GM21526 (cell line): ENCODE results near the gene CHMP4A.

ENCODE experiments used
- ATAC-seq: cut with Tn5 transposase; IDR thresholded peaks from one replicate; pipeline ENCODE4 v1.9.1; 2021; ENCODE audit warnings: moderate library complexity; ENCODE audit not compliant: unreplicated experiment, low FRiP score

CHMP4A gene

DNA sequence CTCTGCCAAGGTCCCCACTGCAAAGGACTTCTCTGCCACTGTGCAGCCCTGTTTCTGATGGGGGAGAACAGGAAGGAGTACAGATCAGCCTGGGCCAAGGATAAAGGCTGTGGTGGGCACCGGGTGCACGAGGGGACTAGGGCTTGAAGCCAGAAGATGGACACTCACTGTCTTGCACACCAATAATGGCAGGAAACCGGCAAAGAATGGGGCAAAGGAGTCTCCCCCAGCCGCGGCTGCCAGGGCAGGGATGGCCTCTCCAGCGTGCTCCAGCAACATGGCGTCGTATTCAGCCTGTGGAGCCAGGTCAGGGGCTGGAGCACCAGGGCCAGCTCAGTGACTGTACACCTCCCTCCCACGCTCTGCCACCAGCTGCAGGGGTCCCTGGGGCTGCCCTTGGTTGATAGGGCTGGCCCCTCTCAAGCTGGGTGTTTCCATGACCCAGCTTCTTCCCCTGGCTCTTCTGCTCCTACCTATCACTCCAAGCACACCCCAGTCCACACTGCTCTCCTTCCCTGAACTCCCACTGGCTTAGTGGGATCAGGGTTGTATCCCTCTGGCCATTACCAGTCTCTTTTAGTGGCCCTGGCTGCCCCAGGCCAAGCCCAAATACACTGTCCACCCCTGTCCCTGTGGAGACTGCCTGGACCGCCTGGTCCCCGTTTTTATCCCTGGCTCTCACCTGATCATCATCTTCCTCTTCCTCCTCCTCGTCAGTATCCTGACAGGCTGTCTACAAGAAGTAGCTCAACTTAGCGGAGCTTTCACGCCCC lies 31.0 kb downstream of the CHMP4A start:
- ATAC-seq, result no peak

DNA sequence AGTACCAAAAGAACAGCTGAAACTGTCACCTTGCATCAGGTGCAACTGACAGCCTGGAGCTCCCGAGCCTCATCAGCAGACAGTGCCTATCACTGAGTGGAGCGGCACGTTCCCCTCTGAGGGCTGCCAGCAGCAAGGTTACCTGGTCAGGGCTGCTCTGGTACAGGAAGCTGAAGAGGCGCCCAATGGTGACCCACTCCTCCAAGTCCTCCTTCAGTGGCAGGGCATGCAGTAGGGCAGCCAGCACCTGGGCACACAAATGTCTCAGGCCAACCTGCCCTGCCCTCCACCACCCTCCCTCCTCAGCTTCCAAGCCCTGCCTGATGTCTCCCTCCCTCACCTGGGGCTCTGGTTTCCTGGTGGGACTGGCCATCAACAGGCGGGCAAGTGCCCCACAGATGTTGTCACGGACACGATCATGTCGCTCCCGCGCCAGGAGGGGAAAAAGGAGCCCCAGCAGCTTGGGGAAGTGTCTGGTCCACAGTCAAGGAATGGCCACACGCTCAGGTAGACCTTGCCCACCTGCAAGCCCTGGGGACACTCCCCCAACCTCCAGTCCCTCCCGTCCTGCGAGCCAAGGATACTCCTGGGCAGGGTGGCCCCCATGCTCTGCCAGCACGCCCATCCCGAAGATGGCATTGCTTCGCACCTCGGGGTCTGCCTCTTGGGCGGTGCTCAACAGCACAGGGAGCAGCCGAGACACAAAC lies 31.8 kb downstream of the CHMP4A start:
- no peak for ATAC-seq

DNA sequence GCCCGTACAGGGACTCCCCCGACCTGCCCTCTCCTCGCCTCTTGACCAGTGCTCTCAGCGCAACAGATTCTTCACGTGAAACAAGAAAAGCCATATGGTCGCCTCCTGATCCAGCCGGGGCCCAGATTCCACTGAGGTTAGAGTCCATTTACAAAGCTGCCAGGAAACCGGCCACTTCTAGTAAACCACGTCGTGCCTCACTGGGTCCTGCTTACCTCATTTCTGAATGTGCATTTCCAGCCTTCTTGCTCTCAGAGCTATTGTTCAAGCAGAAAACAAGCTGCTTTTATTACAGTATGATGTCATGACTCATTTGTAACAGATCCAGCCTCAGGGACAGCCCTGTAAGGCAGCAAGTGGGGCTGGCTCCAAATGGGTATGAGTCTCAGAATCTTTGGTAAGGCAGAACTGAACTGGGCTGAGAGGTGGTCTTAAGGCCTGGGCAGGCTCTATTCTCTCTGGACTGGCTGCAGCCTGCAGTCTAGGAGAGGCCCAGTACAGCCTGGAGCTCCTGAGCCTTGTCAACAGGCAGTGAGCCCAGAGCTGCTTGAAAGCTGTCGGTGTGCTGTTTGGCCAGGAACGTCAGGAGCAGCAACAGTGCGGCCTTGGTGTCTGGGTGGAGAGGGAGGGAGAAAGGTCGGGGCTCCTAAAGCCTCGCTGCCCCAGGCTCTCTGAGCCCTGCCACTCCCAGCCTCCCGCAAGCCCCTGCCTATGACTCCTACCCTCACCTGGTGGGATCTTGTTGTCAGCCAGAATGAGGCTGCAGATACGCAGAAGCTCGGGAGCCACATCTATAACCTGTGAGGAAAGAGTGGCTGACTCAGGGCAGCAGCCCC lies 33.1 kb downstream of the CHMP4A start:
- no peak for ATAC-seq

DNA sequence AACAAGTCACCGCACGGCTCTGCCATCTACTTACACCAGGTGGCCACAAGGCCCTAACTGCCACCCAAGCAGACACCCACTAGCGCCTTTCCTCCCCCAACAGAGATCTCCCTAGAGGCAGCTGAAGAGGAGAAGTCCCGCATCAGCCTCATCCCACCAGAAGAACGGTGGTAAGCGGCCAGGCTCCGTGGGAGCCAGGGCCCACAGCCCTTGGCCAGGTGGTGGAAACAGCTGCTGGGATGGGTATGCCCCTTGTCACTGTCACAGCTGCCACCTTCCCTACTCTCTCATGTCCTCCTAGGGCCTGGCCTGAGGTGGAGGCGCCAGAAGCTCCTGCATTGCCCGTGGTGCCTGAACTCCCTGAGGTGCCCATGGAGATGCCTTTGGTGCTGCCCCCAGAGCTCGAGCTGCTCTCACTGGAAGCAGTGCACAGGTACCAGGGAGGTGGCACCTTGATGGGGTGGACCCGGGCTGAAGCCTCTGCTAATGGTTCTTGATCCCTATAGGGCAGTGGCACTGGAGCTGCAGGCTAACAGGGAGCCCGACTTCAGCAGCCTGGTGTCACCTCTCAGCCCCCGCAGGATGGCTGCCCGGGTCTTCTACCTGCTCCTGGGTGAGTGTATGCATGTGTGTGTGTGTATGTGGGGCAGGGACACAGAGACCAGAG lies 33.9 kb downstream of the CHMP4A start:
- no peak for ATAC-seq

DNA sequence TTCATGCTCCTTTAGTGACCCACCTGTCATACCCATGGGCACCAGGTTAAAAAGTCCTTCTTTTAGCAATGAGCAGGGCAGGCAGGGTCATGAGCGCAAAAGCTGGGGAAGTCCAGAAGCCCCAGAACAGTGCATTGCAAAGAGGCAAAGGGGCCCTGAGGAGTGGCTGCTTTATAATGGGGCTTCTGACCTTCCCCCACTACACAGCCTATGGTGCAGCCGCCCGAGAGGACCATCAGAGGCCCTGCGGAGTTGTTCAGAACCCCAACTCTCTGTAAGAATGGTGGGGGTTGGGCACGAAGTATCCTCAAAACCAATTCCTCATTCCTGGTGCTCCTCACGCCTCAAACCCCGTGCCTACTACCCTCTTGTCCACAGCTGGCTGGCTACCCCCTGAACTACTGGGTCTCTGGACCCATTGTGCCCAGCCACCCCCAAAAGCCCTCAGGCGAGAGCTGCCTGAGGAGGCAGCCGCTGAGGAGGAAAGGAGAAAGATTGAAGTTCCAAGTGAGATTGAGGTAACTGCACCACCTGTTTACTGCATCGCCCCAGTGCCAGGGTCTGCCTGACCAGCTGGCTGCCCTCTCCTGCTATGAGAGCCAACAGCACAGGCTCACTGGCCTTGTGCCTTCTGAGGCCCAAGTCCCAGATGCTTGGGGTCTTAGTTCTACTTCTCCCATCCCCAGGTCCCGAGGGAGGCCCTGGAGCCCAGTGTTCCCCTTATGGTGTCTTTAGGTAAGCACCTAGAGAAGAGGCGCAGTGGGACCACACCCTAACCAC lies 34.7 kb downstream of the CHMP4A start:
- ATAC-seq, result no peak

DNA sequence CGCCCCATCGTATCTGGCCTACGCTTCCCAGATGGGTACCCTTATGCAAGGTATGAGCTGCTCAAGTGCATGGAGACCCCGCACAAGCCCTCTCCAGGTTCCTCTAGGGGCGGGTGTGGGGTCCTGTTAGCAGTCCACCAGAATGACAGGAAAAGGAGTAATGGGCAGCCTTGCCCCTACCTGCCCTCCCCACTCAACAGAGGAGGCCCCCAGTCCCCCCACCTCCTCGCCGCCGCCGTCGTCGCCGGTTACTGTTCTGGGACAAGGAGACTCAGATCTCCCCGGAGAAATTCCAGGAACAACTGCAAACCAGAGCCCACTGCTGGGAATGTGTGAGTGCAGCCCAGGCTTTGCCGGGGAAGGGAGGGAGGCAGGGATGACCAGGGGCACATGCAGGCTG lies 35.4 kb downstream of the CHMP4A start:
- ATAC-seq, result no peak

DNA sequence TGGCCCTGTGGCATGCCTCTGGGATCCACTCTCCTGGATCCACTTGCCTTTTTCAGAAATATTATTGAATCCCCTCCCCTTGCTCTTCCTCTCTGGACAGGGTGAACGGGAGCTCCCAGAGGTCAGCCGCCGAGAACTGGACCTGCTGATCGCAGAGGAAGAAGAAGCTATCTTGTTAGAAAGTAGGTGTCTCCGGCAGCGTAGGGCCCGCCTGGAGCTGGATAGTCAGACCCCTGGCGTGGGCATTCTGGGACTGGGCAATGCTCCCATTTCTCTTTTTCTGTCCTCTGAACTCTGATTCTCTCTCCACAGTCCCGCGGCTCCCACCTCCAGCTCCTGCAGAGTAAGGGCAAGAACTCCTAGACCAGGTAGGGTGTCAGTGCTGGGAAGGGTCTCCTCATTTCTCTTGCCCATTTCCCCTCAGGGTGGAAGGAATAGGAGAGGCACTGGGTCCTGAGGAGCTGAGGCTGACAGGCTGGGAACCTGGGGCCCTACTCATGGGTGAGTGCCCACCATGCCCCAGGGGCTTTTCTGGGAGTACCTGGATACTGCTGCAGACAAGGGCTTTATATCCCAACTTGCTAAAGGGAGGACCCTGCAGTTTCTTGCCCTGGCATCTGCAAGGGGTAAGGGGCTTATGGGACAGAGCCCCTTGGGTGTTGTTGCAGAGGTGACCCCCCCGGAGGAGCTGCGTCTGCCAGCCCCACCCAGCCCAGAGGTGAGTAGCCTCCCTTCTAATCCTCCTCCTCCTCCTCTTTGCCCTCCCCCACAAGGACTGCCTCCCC lies 36.1 kb downstream of the CHMP4A start:
- no peak for ATAC-seq

DNA sequence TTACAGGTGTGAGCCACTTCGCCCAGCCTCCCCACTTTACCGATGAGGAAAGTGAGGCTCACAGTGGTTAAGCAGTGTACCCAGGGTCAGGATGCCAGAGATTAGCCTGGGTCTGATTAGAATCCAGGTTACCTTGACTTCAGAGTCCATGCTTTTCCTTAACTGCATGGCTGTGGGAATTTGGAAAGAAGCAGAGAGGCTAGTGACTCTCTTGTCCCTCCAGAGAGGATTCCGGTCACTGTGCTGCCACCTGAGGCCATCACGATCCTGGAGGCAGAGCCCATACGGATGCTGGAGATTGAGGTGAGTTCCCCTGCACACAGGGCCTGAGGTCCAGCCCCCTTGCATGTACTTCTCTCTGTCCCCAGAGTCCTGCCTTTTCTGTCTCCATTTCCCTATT lies 36.7 kb downstream of the CHMP4A start:
- ATAC-seq, result no peak

DNA sequence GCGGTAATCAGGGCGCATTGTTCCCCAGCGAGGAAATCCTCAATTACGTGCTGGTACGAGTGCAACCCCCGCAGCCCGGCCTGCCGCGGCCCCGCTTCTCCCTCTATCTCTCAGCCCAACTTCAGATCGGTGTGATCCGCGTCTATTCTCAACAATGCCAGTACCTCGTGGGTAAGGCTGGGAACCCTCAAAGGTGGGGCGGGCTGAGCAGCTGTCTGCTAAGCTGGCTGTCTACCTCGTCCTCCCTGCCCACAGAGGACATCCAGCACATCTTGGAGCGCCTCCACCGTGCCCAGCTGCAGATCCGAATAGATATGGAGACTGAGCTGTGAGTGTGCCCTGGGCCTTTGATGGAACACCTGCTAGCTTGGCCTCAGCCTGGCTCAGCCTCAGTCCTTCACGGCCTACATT lies 40.4 kb downstream of the CHMP4A start:
- ATAC-seq, result no peak

DNA sequence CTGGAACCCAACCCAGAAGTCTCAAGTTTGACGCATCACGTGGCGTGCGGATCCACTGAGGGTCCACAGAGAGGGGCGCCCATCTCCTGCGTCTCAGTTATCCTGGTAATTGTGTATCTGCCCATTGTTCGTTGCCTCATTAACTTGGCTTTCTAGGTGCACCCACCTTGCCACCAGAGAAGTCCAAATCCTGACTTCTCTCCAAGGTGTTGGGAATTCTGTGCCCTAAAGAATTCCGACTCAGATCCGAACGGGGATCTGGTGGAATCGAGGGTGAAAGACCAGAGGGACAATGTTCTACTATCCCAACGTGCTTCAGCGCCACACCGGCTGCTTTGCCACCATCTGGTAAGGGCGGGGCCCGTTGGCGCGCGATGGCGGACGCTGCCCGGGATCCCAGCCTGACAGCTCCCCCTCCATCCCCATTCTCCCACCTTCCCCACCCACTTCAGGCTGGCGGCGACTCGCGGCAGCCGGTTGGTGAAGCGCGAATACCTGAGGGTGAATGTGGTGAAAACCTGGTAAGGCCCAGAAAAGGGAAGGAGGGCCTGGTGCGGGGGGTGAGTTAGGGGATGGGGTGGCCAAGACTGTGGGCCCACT lies 40.9 kb downstream of the CHMP4A start:
- ATAC-seq, result no peak

DNA sequence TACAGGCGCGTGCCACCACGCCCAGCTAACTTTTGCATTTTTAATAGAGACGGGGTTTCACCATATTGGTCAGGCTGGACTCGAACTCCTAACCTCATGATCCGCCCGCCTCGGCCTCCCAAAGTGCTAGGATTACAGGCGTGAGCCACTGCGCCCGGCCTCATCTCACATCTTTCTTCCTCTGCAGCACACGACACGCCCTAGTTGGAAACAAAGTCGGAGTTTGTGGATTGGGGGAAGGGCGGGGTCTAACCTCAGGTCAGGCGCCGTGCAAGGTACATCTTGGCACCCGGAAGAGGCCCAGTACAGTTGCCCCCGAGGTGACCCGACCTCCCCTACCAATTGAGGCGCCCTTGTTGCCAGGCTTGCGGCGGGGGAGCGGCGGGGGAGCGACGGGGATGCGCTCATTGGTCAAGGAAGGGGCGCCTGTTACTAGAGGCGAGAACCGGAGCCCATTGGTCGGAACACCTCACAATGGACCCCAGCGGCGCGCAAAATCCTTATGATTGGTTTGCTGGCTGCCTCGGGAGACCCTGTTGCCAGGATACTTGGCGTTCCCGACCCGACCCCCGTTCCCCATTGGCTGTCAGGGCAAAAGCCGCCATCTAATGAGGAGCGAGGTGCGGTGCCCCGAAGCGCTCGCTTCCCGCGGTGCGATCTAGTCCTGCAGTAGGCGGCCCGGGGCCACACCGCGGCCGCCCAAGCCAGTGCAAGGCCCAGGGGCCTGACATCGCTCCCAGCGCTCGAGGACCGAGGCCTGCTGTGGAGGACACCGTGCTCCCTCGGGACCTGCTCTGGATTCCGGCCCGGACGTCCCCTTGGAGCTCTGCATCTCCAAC lies 41.6 kb downstream of the CHMP4A start, which contains the start of gene REC8:
Gene REC8, plus strand, starts transcription at position 659 of the 839 bp plus-strand sequence. CDS start 473 bp downstream, outside the sequence.
- ATAC-seq, result peak; percentile 73

DNA sequence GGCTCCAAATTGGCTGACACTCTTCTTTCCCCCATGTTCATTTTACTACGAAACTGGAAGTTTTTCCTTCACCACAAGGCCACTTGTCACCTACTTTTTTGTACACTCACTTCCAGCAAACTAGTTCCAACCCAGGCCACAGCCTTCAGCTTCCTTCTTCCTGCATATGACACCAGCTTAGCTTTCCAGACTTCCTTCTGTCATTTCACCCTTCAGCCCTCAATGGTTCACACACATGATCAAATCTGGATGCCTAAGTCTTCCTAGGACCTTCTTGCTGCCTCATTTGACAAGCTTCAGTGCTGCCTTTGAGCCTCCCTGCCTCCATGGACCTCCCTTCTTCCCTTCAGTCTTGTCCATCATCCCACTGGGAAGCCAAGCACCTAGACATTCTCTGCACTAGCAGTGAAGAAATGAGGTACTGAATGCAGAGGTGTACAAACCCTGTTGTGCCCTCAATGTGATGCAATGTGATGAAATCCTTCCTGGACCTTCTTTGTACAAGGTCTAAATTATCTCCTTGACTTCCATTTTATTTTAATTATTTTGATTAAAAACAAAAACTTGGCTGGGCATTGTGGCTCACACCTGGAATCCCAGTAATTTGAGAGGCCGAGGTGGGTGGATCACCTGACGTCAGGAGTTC lies 45.7 kb downstream of the CHMP4A start:
- ATAC-seq, result no peak

DNA sequence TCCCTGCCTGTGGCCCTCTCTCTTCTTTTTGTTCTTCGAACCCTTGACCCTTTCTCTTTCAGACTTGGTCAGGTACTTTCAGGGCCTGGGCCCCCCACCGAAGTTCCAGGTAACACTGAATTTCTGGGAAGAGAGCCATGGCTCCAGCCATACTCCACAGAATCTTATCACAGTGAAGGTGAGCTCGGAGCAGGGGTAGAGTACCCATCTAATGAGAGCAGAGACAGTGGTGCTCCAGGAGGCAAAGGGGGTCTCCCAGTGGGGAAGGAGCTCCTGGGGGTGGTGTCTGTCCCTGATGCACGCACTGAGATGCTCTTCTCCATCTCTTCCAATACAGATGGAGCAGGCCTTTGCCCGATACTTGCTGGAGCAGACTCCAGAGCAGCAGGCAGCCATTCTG lies 47.5 kb downstream of the CHMP4A start:
- ATAC-seq, result no peak

DNA sequence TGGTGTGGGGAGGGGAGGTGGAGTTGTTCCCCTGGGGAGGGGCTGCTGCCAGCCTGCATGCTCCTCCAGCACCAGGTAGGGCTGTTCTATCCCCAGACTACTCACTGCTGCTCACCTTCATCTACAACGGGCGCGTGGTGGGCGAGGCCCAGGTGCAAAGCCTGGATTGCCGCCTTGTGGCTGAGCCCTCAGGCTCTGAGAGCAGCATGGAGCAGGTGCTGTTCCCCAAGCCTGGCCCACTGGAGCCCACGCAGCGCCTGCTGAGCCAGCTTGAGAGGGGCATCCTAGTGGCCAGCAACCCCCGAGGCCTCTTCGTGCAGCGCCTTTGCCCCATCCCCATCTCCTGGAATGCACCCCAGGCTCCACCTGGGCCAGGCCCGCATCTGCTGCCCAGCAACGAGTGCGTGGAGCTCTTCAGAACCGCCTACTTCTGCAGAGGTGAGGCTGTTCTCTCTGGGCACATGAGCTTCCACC lies 48.7 kb downstream of the CHMP4A start:
- no peak for ATAC-seq

DNA sequence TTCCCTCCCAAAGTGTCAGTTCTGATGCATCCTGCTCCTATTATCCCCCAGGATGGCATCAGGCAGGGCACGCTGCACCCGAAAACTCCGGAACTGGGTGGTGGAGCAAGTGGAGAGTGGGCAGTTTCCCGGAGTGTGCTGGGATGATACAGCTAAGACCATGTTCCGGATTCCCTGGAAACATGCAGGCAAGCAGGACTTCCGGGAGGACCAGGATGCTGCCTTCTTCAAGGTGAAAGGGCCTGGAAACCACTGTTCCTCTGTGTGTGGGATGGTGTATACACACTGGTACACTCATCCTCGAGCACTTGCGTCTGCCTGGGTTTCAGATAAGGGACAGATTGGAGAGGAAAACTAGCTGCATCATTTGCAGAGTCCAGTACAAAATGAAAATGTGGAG lies 51.2 kb downstream of the CHMP4A start:
- no peak for ATAC-seq

DNA sequence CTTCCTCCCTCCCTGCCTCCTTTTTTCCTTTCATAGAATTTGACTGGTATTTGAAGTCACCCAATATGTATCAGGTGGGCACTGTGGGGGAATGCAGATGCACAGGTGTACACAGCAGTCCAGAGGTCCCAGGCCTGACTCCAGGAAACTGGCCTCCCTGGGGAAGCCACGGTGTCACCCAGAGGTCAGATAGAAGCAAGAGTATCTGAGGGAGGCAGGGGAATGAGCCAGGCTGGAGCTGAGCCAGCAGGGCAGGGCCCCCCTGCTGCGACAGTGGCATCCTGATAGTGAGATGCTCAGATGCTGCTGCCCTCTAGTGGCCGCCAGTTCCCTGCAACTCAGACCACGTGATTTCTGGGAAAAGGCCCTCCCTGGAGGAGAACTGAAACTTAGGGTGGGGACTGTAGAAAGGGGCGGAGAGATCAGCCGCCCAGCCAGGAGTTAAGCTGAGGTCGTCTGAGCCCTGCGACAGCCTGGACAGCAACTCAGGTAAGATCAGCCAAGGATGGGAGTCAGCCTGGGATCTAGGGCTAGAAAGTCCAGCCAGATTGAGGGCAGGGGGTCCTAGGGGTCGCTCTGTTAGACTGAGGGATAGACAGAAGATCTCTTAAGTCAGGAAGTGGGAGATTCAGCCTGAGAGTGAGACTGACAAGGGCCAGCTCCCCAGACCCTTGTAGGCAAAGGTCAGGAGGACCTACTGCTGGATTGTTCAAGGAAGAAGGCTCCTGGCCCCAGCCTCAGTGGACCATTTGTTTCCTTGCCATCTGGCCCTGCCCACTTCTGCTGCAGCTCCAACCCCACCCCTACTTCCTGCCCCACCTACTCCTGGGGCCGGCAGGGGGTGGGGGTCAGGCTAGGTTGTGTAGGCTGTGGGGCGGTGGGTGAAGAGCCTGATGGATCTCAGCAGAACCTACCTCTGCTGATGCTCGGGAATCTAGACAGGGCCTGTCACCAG lies 52.2 kb downstream of the CHMP4A start, which contains the start of gene IRF9:
Gene IRF9, plus strand, starts transcription at position 416 of the 955 bp plus-strand sequence. CDS start 880 bp downstream, outside the sequence.
- peak; percentile 61 for ATAC-seq
